H1 (cell line): ENCODE measurements around the gene RBM38. TPM values are rescaled to one million over a fixed set of nuclear protein-coding genes. Genes with fewer than 3 reads are reported as not detected.

ENCODE experiments used
- EP300 ChIP-seq, 2 experiments: IDR thresholded peaks; 1 replicate in 1 of 2; 2 replicates in 1 of 2; pipeline ENCODE4 v1.6.1; 2011 to 2012; ENCODE audit warnings: low read depth in 2 of 2, low read length in 2 of 2, mild to moderate bottlenecking in 2 of 2, borderline replicate concordance in 1 of 2, inconsistent platforms in 1 of 2, moderate library complexity in 1 of 2
- POLR2A ChIP-seq, 2 experiments: IDR thresholded peaks; 1 replicate in 1 of 2; 2 replicates in 1 of 2; pipeline ENCODE4 v1.6.1; 2011; ENCODE audit warnings: low read depth in 2 of 2, low read length in 2 of 2, mild to moderate bottlenecking in 2 of 2; ENCODE audit errors: control extremely low read depth in 1 of 2
- RBBP5 ChIP-seq: IDR thresholded peaks from 2 replicates; pipeline ENCODE4 v1.7.1; 2012; ENCODE audit warnings: low read depth, mild to moderate bottlenecking, inconsistent platforms, low read length, moderate library complexity, borderline replicate concordance
- SP4 ChIP-seq: IDR thresholded peaks from 2 replicates; pipeline ENCODE4 v1.6.1; 2012; ENCODE audit warnings: low read length, inconsistent platforms
- USF2 ChIP-seq: IDR thresholded peaks from 2 replicates; pipeline ENCODE4 v1.6.1; 2011; ENCODE audit warnings: low read length, improper control_type of control experiment
- ZNF274 ChIP-seq: IDR thresholded peaks from 2 replicates; pipeline ENCODE4 v1.7.0; 2012; ENCODE audit warnings: low read length, borderline replicate concordance; ENCODE audit errors: extremely low read depth
- polyA plus RNA-seq, 7 experiments: library from polyadenylated mRNA; depleted of rRNA in 3 of 7; stranded (reverse) in 5 of 7; unstranded in 2 of 7; fragments of >200 nt in 5 of 7; fragments of 200-250 nt in 2 of 7; gene quantifications; 1 replicate in 5 of 7; 2 replicates in 1 of 7; 4 replicates in 1 of 7; pipeline versions ENCODE4 v1.2.1 to v1.2.3, GENCODE V29; 2011 to 2013; ENCODE audit warnings: missing spikeins in 2 of 7, mixed read lengths in 2 of 7
- total RNA-seq: library from RNA; stranded (reverse); fragmentation: NEBNext Ultra II Directional; extraction: Animal tissue kit (Norgen Biotek cat#: 25700); gene quantifications from 2 replicates; pipeline ENCODE4 v1.2.1, GENCODE V29; 2021

RBM38 gene
- total and polyA plus RNA-seq, 2 of the 8 experiments (the other 6 are each of a cell fraction or from before 2014, with no cell fraction given) = 57.7 to 109 TPM

DNA sequence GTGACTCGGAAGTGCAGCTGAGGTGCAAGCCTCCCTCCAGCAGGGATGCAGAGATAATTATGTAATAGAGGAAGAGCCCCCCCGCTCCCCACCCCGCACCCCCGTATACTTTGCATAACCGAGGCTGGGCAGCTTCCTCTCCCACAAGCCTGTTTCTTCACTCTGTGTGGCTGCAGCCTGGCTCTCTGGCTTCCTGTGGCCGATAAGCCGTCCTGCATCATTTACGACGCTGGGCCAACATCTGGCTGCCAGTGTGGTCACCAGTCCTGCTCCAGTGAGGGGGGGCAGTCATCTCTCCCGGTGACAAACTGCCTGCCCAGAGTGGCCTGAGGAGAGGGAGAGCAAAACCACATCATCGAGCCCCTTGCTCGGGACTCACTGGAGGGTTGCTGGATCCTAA, 59.2 kb downstream of the RBM38 start (continued):
- TF ChIP-seq SP4 (no peak), USF2 (no peak), POLR2A (IDR thresholded peaks at IDR 0.05; ENCODE audit: control extremely low read depth in 1 of 2, low read depth in 2 of 2, low read length in 2 of 2) (no peak), RBBP5 (no peak), EP300 (IDR thresholded peaks at IDR 0.05; ENCODE audit: borderline replicate concordance in 1 of 2, low read depth in 2 of 2, low read length in 2 of 2) (no peak), ZNF274 (no peak)
- TF ChIP-seq, all 59 proteins: peak for 0
